ENCODE data around the gene DHRSX.

The DHRSX gene

GRCh38 chrX:2330910-2331309 is 169.9 kb downstream of the DHRSX start:
- ChIA-PET CTCF (no interaction called here), POLR2A (no interaction called here)
- TF ChIP-seq CTCF (IDR thresholded peaks at IDR 0.05; ENCODE audit: control extremely low read depth, extremely low read depth, low read depth, missing control alignments) = no peak
- no peak for DNase-seq (ENCODE audit: extremely low spot score)

DNA sequence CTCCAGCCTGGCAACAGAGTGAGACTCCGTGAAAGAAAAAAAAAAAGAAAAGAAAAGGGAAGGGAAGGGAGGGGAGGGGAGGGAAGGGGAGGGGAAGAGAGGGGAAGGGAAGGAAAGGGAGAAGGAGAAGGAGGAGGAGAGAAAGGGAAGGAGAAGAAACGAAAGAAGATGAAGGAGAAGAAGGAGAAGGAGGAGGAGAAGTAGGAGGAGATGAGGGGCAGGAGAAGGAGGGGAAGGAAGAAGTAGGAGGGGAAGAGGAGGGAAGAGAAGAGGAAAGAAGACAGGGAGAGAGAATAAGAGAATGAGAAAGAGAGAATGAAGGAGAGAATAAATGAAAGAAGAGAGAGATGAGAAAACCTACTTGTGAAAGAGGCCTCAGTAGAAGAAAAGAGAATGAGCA is 170.3 kb downstream of the DHRSX start:
- no peak for TF ChIP-seq CTCF (IDR thresholded peaks at IDR 0.05; ENCODE audit: control extremely low read depth, extremely low read depth, low read depth, missing control alignments)
- CTCF ChIA-PET = no interaction called here
- no peak for DNase-seq (ENCODE audit: extremely low spot score)
- POLR2A ChIA-PET = no interaction called here

GRCh38 chrX:2327423-2327822 is 173.4 kb downstream of the DHRSX start:
- no peak for DNase-seq (ENCODE audit: extremely low spot score)
- CTCF ChIA-PET = no interaction called here
- no peak for TF ChIP-seq CTCF (IDR thresholded peaks at IDR 0.05; ENCODE audit: control extremely low read depth, extremely low read depth, low read depth, missing control alignments)
- POLR2A ChIA-PET = no interaction called here

DNA sequence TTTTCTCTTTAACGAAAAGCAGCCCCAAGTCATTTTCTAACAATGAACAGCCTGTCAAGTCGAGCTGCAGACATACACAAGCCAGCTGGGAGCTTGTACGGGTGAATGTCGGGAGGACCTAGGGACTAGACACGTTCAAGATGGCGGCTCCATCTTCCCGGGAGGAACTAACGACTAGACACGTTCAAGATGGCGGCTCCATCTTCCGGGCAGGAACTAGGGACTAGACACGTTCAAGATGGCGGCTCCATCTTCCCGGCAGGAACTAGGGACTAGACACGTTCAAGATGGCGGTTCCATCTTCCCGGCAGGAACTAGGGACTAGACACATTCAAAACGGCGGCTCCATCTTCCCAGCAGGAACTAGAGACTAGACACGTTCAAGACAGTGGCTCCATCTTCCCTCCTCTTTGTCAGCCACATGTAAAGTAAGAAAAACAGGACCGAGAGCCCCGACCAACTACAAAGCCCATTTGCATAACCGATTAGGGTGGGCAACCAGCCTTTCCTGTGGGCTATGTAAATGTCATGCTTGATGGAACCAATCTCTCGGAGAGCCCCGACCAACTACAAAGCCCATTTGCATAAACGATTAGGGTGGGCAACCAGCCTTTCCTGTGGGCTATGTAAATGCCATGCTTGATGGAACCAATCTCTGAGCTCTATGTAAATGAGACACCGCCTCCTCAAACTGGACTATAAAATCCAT is 175.5 kb downstream of the DHRSX start:
- POLR2A ChIA-PET = no interaction called here
- DNase-seq (ENCODE audit: extremely low spot score) = no peak
- CTCF ChIA-PET = no interaction called here
- TF ChIP-seq CTCF (IDR thresholded peaks at IDR 0.05; ENCODE audit: control extremely low read depth, extremely low read depth, low read depth, missing control alignments) = no peak

DNA sequence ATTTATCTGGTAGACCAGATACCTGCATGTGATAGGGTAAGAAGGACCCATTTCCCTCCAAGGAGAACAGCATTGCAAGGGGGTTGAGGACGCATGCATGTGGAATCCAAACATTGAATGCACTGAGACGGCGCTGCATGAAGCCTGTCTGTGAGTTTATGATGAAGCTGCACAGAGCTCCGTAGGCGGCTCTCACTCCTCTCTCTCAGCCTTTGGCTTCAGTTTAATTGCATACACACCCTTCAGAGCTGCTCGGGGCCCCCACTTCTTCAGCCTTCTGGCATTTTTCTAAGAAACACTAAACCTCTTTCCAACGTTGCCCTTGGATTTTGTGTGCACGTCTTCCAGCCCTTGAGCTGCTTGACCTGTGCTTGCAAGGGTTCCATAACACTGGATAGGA is 176.6 kb downstream of the DHRSX start:
- TF ChIP-seq CTCF (IDR thresholded peaks at IDR 0.05; ENCODE audit: control extremely low read depth, extremely low read depth, low read depth, missing control alignments) = no peak
- ChIA-PET CTCF (no interaction called here), POLR2A (no interaction called here)
- no peak for DNase-seq (ENCODE audit: extremely low spot score)

DNA sequence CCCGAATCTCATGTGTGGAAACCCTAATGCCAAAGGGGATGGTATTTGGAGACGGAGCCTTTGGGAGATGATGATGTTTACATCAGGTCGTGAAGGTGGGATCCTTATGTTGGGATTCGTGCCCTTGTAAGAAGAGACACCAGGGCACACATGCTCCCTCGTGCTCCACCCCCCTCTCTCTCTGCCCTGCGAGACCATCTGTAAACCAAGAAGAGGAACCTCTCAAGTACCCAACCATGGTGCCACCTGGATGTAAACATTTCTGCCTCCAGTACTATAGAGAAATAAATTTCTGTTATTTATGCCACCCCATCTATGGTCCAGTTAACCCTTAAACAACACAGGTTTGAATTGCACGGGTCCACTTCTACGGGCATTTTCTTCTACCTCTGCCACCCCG is 179.4 kb downstream of the DHRSX start:
- no peak for TF ChIP-seq CTCF (IDR thresholded peaks at IDR 0.05; ENCODE audit: control extremely low read depth, extremely low read depth, low read depth, missing control alignments)
- ChIA-PET CTCF (no interaction called here), POLR2A (no interaction called here)
- DNase-seq (ENCODE audit: extremely low spot score) = no peak

All from GM10248 (cell line).